HG03280 (cell line): ENCODE results near the gene CMPK2.
"Not testable (repeated sequence)": the region's sequence is repeated elsewhere in the genome, so short reads cannot be mapped to it uniquely, and the experiment has no call there.

ENCODE experiments used
- ATAC-seq: cut with Tn5 transposase; IDR thresholded peaks from one replicate; pipeline ENCODE4 v1.9.1; 2021; ENCODE audit warnings: mild to moderate bottlenecking, moderate library complexity; ENCODE audit not compliant: unreplicated experiment

The CMPK2 gene

GRCh38 chr2:6880200-6880733 is 14.6 kb upstream of the CMPK2 start:
- no peak for ATAC-seq

GRCh38 chr2:6879011-6879410 is 13.3 kb upstream of the CMPK2 start:
- no peak for ATAC-seq

GRCh38 chr2:6878549-6878948 is 12.8 kb upstream of the CMPK2 start:
- ATAC-seq, result no peak

- ATAC-seq, result peak; percentile 65
Observed at GRCh38 chr2:6877402-6878304, 11.9 kb upstream of the CMPK2 start, which contains the start of gene RSAD2. TSS of gene RSAD2 (plus strand) at chr2:6877777. CDS start at chr2:6877801, 24 bp downstream.

- no peak for ATAC-seq
Observed at GRCh38 chr2:6876309-6876708, 10.6 kb upstream of the CMPK2 start.

- no peak for ATAC-seq
Observed at GRCh38 chr2:6874032-6874431, 8.3 kb upstream of the CMPK2 start.

GRCh38 chr2:6872394-6872793 is 6.7 kb upstream of the CMPK2 start:
- no peak for ATAC-seq

GRCh38 chr2:6866982-6867381 is 1.3 kb upstream of the CMPK2 start:
- no peak for ATAC-seq

GRCh38 chr2:6866275-6866671 is 566 bp upstream of the CMPK2 start:
- peak; percentile 35 for ATAC-seq

GRCh38 chr2:6864923-6865345 is 773 bp downstream of the CMPK2 start:
- ATAC-seq, result no peak

- no peak for ATAC-seq
Observed at GRCh38 chr2:6864231-6864754, 1.4 kb downstream of the CMPK2 start.

GRCh38 chr2:6863792-6864191 is 1.9 kb downstream of the CMPK2 start:
- no peak for ATAC-seq

GRCh38 chr2:6860296-6860695 is 5.4 kb downstream of the CMPK2 start:
- ATAC-seq, result no peak

GRCh38 chr2:6858466-6859027 is 7.2 kb downstream of the CMPK2 start:
- ATAC-seq, result not testable (repeated sequence)

GRCh38 chr2:6856548-6856920 is 9.2 kb downstream of the CMPK2 start:
- no peak for ATAC-seq

- no peak for ATAC-seq
Observed at GRCh38 chr2:6855860-6856547, 9.7 kb downstream of the CMPK2 start.

- ATAC-seq, result no peak
Observed at GRCh38 chr2:6854416-6854815, 11.3 kb downstream of the CMPK2 start.

- no peak for ATAC-seq
Observed at GRCh38 chr2:6852195-6852594, 13.5 kb downstream of the CMPK2 start.

GRCh38 chr2:6846967-6847681 is 18.6 kb downstream of the CMPK2 start:
- ATAC-seq, result no peak

- ATAC-seq, result no peak
Observed at GRCh38 chr2:6846540-6846939, 19.2 kb downstream of the CMPK2 start.

- no peak for ATAC-seq
Observed at GRCh38 chr2:6845903-6846302, 19.8 kb downstream of the CMPK2 start.
